Measurements from ENCODE around the gene AK9. TPM values are rescaled to one million over a fixed set of nuclear protein-coding genes. Genes with fewer than 3 reads are reported as not detected.
A peak's percentile ranks its signal among the peaks of the same experiment; 100 is the strongest.

Gene AK9
- 2.0 and 2.5 TPM in 2 replicates for polyA plus RNA-seq (2013)

GRCh38 chr6:109690737-109691621 lies at the start of gene AK9, which contains the start of gene FIG4:
Gene AK9 (minus strand): TSS chr6:109691202. CDS start chr6:109675745, 15,457 bp downstream.
Gene FIG4 (plus strand): TSS chr6:109691296. CDS start chr6:109691436, 140 bp downstream.
- Histone ChIP-seq H2AFZ (ENCODE audit: insufficient read depth, low read length, poor library complexity) (peak within 1 kb of the TSS; percentile 90), H3K18ac (ENCODE audit: low read length) (peak within 1 kb of the TSS; percentile 68), H3K9me3 (ENCODE audit: insufficient read depth, low read depth, low read length) (no peaks in the 10 kb centered on the region), H3K4me1 (ENCODE audit: control insufficient read depth in 1 of 2, insufficient read depth in 2 of 2, low read length in 2 of 2) (peaks cover 0 to 3% of the 10 kb centered on the region in 2 experiments), H4K91ac (ENCODE audit: low read depth, low read length) (peak within 1 kb of the TSS; percentile 33), H3K27ac (ENCODE audit: low read depth, low read length) (peak within 1 kb of the TSS; percentile 27), H4K12ac (ENCODE audit: low read depth, low read length) (peak within 1 kb of the TSS; percentile 80), H2BK5ac (ENCODE audit: low read depth, low read length, poor library complexity) (peak within 1 kb of the TSS; percentile 4), H2BK12ac (ENCODE audit: low read length) (no peak within 1 kb of the TSS), H3K4ac (ENCODE audit: low read depth, low read length) (peak within 1 kb of the TSS; percentile 42), H3K27me3 (ENCODE audit: insufficient read depth, low read length) (no peaks in the 10 kb centered on the region), H3K36me3 (ENCODE audit: control insufficient read depth in 1 of 2, insufficient read depth in 2 of 2, low read length in 2 of 2) (no peaks in the 10 kb centered on the region), H3K23ac (ENCODE audit: low read length) (no peak within 1 kb of the TSS), H3K9ac (ENCODE audit: low read length) (peak within 1 kb of the TSS; percentile 34), H2BK120ac (ENCODE audit: insufficient read depth, low read length, poor library complexity) (peak within 1 kb of the TSS; percentile 7), H3K79me1 (ENCODE audit: low read length) (peaks cover 6% of the 10 kb centered on the region), H3K4me3 (ENCODE audit: low read depth, low read length) (peak within 1 kb of the TSS; percentile 89), H3K4me2 (ENCODE audit: low read length) (peak within 1 kb of the TSS; percentile 100), H3K79me2 (ENCODE audit: control insufficient read depth, insufficient read depth, low read length, poor library complexity) (peaks cover 4% of the 10 kb centered on the region), H2AK5ac (ENCODE audit: low read length) (no peak within 1 kb of the TSS), H3K14ac (ENCODE audit: low read length) (peak within 1 kb of the TSS; percentile 60), H4K8ac (ENCODE audit: low read depth, low read length) (peak within 1 kb of the TSS; percentile 92)
- DNase-seq = peak; percentile 92 to 95
- WGBS (ENCODE audit: extremely low coverage, insufficient coverage, insufficient read length) = no CpG with 5 or more reads among the region's 47 CpGs

DNA sequence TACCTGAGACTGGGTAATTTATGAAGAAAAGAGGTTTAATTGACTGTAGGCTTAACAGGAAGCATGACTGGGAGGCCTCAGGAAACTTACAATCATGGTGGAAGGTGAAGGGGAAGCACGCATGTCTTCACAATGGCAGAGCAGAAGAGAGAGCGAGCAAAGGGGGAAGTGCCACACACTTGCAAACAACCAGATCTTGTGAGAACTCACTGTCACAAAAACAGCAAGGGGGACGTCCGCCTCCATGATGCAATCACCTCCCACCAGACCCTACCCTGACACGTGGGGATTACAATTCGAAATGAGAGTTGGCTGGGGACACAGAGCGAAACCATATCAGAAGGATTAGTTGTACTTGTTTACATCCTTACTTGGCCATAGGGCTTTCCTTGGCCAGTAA lies 49.8 kb upstream of the AK9 start:
- Histone ChIP-seq H3K27ac (ENCODE audit: low read depth, low read length) (no peak overlapping the region), H2BK120ac (ENCODE audit: insufficient read depth, low read length, poor library complexity) (no peak overlapping the region)

DNA sequence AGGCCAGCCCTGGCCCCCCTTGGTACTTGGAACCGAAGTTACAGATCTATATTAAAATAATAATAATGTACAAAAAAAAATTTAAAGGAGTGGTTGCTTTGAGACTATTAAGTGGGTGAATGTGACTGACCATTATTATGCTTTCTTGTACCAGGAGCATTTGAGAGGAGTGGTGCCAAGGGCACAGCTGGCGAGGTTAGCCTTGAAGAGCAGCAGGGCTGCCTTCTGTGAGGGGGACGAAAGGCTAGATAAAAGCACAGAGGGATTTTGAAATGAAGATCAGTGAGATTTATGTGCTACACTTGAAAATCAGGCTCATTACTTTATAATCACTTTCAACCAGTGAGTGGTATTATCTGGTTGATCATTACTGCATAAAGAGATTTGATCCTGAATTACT lies 48.7 kb upstream of the AK9 start:
- Histone ChIP-seq H2BK5ac (ENCODE audit: low read depth, low read length, poor library complexity) (no peak overlapping the region), H2AK5ac (ENCODE audit: low read length) (no peak overlapping the region), H4K8ac (ENCODE audit: low read depth, low read length) (no peak overlapping the region), H3K9me3 (ENCODE audit: insufficient read depth, low read depth, low read length) (no peaks in the 10 kb centered on the region), H3K27ac (ENCODE audit: low read depth, low read length) (no peak overlapping the region), H4K12ac (ENCODE audit: low read depth, low read length) (no peak overlapping the region), H3K9ac (ENCODE audit: low read length) (no peak overlapping the region), H2AFZ (ENCODE audit: insufficient read depth, low read length, poor library complexity) (no peak overlapping the region), H3K14ac (ENCODE audit: low read length) (no peak overlapping the region), H3K79me2 (ENCODE audit: control insufficient read depth, insufficient read depth, low read length, poor library complexity) (no peaks in the 10 kb centered on the region), H3K79me1 (ENCODE audit: low read length) (no peaks in the 10 kb centered on the region), H3K23ac (ENCODE audit: low read length) (no peak overlapping the region), H3K27me3 (ENCODE audit: insufficient read depth, low read length) (no peaks in the 10 kb centered on the region), H3K4ac (ENCODE audit: low read depth, low read length) (no peak overlapping the region), H3K18ac (ENCODE audit: low read length) (no peak overlapping the region), H3K4me1 (ENCODE audit: control insufficient read depth in 1 of 2, insufficient read depth in 2 of 2, low read length in 2 of 2) (no peaks in the 10 kb centered on the region), H4K91ac (ENCODE audit: low read depth, low read length) (no peak overlapping the region), H2BK12ac (ENCODE audit: low read length) (no peak overlapping the region), H3K4me2 (ENCODE audit: low read length) (no peak overlapping the region), H3K4me3 (ENCODE audit: low read depth, low read length) (no peak overlapping the region), H3K36me3 (ENCODE audit: control insufficient read depth in 1 of 2, insufficient read depth in 2 of 2, low read length in 2 of 2) (peaks cover 0 to 2% of the 10 kb centered on the region in 2 experiments), H2BK120ac (ENCODE audit: insufficient read depth, low read length, poor library complexity) (no peak overlapping the region)
- WGBS (ENCODE audit: extremely low coverage, insufficient coverage, insufficient read length) = no CpG with 5 or more reads among the region's 3 CpGs
- no peak for DNase-seq

More for the DNA sequence above, 49.8 kb upstream of the AK9 start:
- no peak overlapping the region for H2BK5ac ChIP-seq (ENCODE audit: low read depth, low read length, poor library complexity)
- no peak for DNase-seq
- no peaks in the 10 kb centered on the region for H3K9me3 ChIP-seq (ENCODE audit: insufficient read depth, low read depth, low read length)
- H3K79me2 ChIP-seq (ENCODE audit: control insufficient read depth, insufficient read depth, low read length, poor library complexity) = no peaks in the 10 kb centered on the region
- no peak overlapping the region for H3K14ac ChIP-seq (ENCODE audit: low read length)
- no peak overlapping the region for H4K8ac ChIP-seq (ENCODE audit: low read depth, low read length)
- H2BK12ac ChIP-seq (ENCODE audit: low read length) = no peak overlapping the region
- H3K9ac ChIP-seq (ENCODE audit: low read length) = no peak overlapping the region
- H4K91ac ChIP-seq (ENCODE audit: low read depth, low read length) = no peak overlapping the region
- no peak overlapping the region for H3K4me3 ChIP-seq (ENCODE audit: low read depth, low read length)
- no peaks in the 10 kb centered on the region for H3K27me3 ChIP-seq (ENCODE audit: insufficient read depth, low read length)
- no peak overlapping the region for H3K23ac ChIP-seq (ENCODE audit: low read length)
- no peak overlapping the region for H3K4me2 ChIP-seq (ENCODE audit: low read length)
- H3K4me1 ChIP-seq (ENCODE audit: control insufficient read depth in 1 of 2, insufficient read depth in 2 of 2, low read length in 2 of 2) = no peaks in the 10 kb centered on the region
- no peak overlapping the region for H2AFZ ChIP-seq (ENCODE audit: insufficient read depth, low read length, poor library complexity)
- H3K79me1 ChIP-seq (ENCODE audit: low read length) = no peaks in the 10 kb centered on the region
- H3K36me3 ChIP-seq (ENCODE audit: control insufficient read depth in 1 of 2, insufficient read depth in 2 of 2, low read length in 2 of 2) = peaks cover 0 to 2% of the 10 kb centered on the region in 2 experiments
- no CpG with 5 or more reads among the region's 7 CpGs for WGBS (ENCODE audit: extremely low coverage, insufficient coverage, insufficient read length)
- no peak overlapping the region for H3K4ac ChIP-seq (ENCODE audit: low read depth, low read length)
- no peak overlapping the region for H2AK5ac ChIP-seq (ENCODE audit: low read length)
- H3K18ac ChIP-seq (ENCODE audit: low read length) = no peak overlapping the region
- no peak overlapping the region for H4K12ac ChIP-seq (ENCODE audit: low read depth, low read length)

DNA sequence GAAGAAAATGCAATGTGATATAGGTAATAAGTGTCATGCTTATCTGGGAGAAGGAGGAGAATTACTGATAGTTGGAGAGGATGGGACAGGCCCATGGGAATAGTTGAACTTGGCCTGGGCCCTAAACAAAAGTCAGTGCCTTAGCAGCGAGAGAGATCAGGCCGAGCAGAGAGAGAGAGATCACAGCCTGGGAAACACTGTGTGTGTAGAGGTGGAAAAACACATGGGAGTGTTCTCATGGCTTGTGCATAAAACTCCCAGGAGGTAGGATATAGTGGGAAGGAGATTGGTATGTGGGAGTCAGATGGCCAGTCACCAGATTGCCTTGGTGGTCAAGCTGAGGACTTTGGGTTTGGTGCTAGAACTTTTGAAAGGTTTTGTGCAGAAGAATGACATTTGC lies 47.7 kb upstream of the AK9 start:
- Histone ChIP-seq H4K8ac (ENCODE audit: low read depth, low read length) (no peak overlapping the region), H3K4me1 (ENCODE audit: control insufficient read depth in 1 of 2, insufficient read depth in 2 of 2, low read length in 2 of 2) (no peaks in the 10 kb centered on the region), H2BK120ac (ENCODE audit: insufficient read depth, low read length, poor library complexity) (no peak overlapping the region), H3K36me3 (ENCODE audit: control insufficient read depth in 1 of 2, insufficient read depth in 2 of 2, low read length in 2 of 2) (peaks cover 0 to 2% of the 10 kb centered on the region in 2 experiments), H3K27me3 (ENCODE audit: insufficient read depth, low read length) (no peaks in the 10 kb centered on the region), H4K91ac (ENCODE audit: low read depth, low read length) (no peak overlapping the region), H3K4me3 (ENCODE audit: low read depth, low read length) (no peak overlapping the region), H3K18ac (ENCODE audit: low read length) (no peak overlapping the region), H3K27ac (ENCODE audit: low read depth, low read length) (no peak overlapping the region), H2BK5ac (ENCODE audit: low read depth, low read length, poor library complexity) (no peak overlapping the region), H2BK12ac (ENCODE audit: low read length) (no peak overlapping the region), H3K9ac (ENCODE audit: low read length) (no peak overlapping the region), H3K79me1 (ENCODE audit: low read length) (no peaks in the 10 kb centered on the region), H3K14ac (ENCODE audit: low read length) (no peak overlapping the region), H3K9me3 (ENCODE audit: insufficient read depth, low read depth, low read length) (no peaks in the 10 kb centered on the region), H2AFZ (ENCODE audit: insufficient read depth, low read length, poor library complexity) (no peak overlapping the region), H3K79me2 (ENCODE audit: control insufficient read depth, insufficient read depth, low read length, poor library complexity) (no peaks in the 10 kb centered on the region), H3K4me2 (ENCODE audit: low read length) (no peak overlapping the region), H2AK5ac (ENCODE audit: low read length) (no peak overlapping the region), H3K4ac (ENCODE audit: low read depth, low read length) (no peak overlapping the region), H3K23ac (ENCODE audit: low read length) (no peak overlapping the region), H4K12ac (ENCODE audit: low read depth, low read length) (no peak overlapping the region)
- no peak for DNase-seq
- WGBS (ENCODE audit: extremely low coverage, insufficient coverage, insufficient read length) = no CpG with 5 or more reads among the region's 2 CpGs

All from trophoblast cell (in vitro differentiated cells and primary cell).